NK-92 (cell line): ENCODE data around the gene FADS2.

ENCODE experiments used
- DNase-seq: peaks from one replicate; lab custom pipeline; 2025; ENCODE audit not compliant: unreplicated experiment; lab: John Stamatoyannopoulos, UW

FADS2 gene

GRCh38 chr11:61827571-61828378 is at the start of gene FADS2:
Gene FADS2 (plus strand): TSS chr11:61828300. CDS start chr11:61828391, 91 bp downstream.
- DNase-seq = no peak

GRCh38 chr11:61778357-61778886 is 49.7 kb upstream of the FADS2 start:
- DNase-seq = no peak

GRCh38 chr11:61778920-61779650 is 49.0 kb upstream of the FADS2 start:
- DNase-seq = no peak

GRCh38 chr11:61779666-61780525 is 48.2 kb upstream of the FADS2 start:
- no peak for DNase-seq

GRCh38 chr11:61780581-61781162 is 47.4 kb upstream of the FADS2 start:
- DNase-seq = no peak

GRCh38 chr11:61781585-61781984 is 46.5 kb upstream of the FADS2 start:
- DNase-seq = no peak

- DNase-seq = no peak
Observed at GRCh38 chr11:61782299-61782698, 45.8 kb upstream of the FADS2 start.

GRCh38 chr11:61782841-61783240 is 45.3 kb upstream of the FADS2 start:
- DNase-seq = no peak

GRCh38 chr11:61783717-61784505 is 44.2 kb upstream of the FADS2 start:
- DNase-seq = no peak

GRCh38 chr11:61784506-61784805 is 43.6 kb upstream of the FADS2 start:
- DNase-seq = no peak

GRCh38 chr11:61785837-61786402 is 42.2 kb upstream of the FADS2 start:
- no peak for DNase-seq

GRCh38 chr11:61787928-61788491 is 40.1 kb upstream of the FADS2 start:
- DNase-seq = no peak

- no peak for DNase-seq
Observed at GRCh38 chr11:61791737-61792309, 36.3 kb upstream of the FADS2 start.

- DNase-seq = no peak
Observed at GRCh38 chr11:61792310-61793082, 35.6 kb upstream of the FADS2 start, which contains the start of the genes FEN1 and TMEM258. Gene FEN1 (plus strand): TSS chr11:61792911. CDS start chr11:61795362, 2,451 bp downstream. Gene TMEM258 (minus strand): TSS chr11:61792599. CDS start chr11:61792558, 41 bp downstream.

GRCh38 chr11:61793083-61793828 is 34.8 kb upstream of the FADS2 start:
- DNase-seq = no peak

GRCh38 chr11:61793829-61794204 is 34.3 kb upstream of the FADS2 start:
- DNase-seq = no peak

- no peak for DNase-seq
Observed at GRCh38 chr11:61794579-61794978, 33.5 kb upstream of the FADS2 start.

- no peak for DNase-seq
Observed at GRCh38 chr11:61795459-61795858, 32.6 kb upstream of the FADS2 start.
